ENCODE results near the gene SETX. TPM values are rescaled to one million over a fixed set of nuclear protein-coding genes. Genes with fewer than 3 reads are reported as not detected.

SETX gene
- total RNA-seq, 1 experiment from 2014 or later, result 44.3 TPM

DNA sequence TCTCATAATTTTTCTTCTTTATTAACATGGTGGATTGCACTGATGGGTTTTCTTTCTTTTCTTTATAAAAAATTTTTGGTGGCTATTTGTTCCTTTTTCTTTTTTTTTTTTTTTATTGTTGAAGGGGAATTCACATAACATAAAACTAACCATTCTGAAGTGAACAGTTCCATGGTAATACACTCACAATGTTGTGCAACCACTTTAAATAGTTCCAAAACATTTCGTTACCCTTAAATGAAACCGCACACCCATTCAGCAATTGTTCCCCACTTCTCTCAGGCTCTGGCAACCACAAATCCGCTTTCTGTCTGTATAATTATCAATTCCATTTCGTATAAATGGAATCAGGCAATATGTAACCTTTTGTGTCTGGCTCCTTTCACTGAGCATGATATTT, 11.7 kb upstream of the SETX start:
- Mint-ChIP-seq H3K27ac (no peak overlapping the region), H3K36me3 (ENCODE audit: insufficient read depth in 1 of 3, low read depth in 3 of 3) (no peaks in the 10 kb centered on the region), H3K4me1 (no peaks in the 10 kb centered on the region), H3K9me3 (no peaks in the 10 kb centered on the region), H3K4me3 (no peak overlapping the region), H3K27me3 (ENCODE audit: low read depth) (no peaks in the 10 kb centered on the region; the same call in 1 of the 2 replicates)
- H2BK5ac ChIP-seq (ENCODE audit: insufficient read length, low read length), result no peak overlapping the region
- H2BK15ac ChIP-seq (ENCODE audit: low read depth, low read length), result no peak overlapping the region
- no peak overlapping the region for H2AFZ ChIP-seq (ENCODE audit: low read length)
- H3K23me2 ChIP-seq (ENCODE audit: insufficient read length, low read depth, low read length, poor library complexity, severe bottlenecking), result no peaks in the 10 kb centered on the region
- H2BK12ac ChIP-seq (ENCODE audit: insufficient read length, low read depth, low read length), result no peak overlapping the region
- H3K18ac ChIP-seq (ENCODE audit: insufficient read length, low read depth, low read length), result no peak overlapping the region
- H3K79me1 ChIP-seq (ENCODE audit: insufficient read depth, low read depth, low read length, poor library complexity, severe bottlenecking), result no peaks in the 10 kb centered on the region
- H3K9me3 ChIP-seq (ENCODE audit: control insufficient read depth, low read depth, low read length), result no peaks in the 10 kb centered on the region
- no peak overlapping the region for H3K14ac ChIP-seq (ENCODE audit: insufficient read depth, low read length)
- H3T11ph ChIP-seq (ENCODE audit: low read length), result no peak overlapping the region
- no peaks in the 10 kb centered on the region for H4K20me1 ChIP-seq (ENCODE audit: control insufficient read depth, insufficient read depth, insufficient read length)
- H2AK5ac ChIP-seq (ENCODE audit: insufficient read length, low read length), result no peak overlapping the region
- no peak overlapping the region for H3K56ac ChIP-seq (ENCODE audit: insufficient read length, low read depth, low read length)
- no peak overlapping the region for H3K23ac ChIP-seq (ENCODE audit: insufficient read length, low read depth, low read length)
- no peak overlapping the region for H3K27ac ChIP-seq (ENCODE audit: insufficient read length, low read depth, low read length)
- H3K27me3 ChIP-seq (ENCODE audit: insufficient read depth, low read length), result no peaks in the 10 kb centered on the region
- no peak overlapping the region for H3K4me2 ChIP-seq (ENCODE audit: insufficient read depth, insufficient read length, low read length)
- no peak overlapping the region for H4K8ac ChIP-seq (replicated peaks; ENCODE audit: insufficient read length, low read depth, low read length)
- no peak overlapping the region for H4K91ac ChIP-seq (ENCODE audit: insufficient read length, low read depth, low read length)
- H2BK120ac ChIP-seq (ENCODE audit: low read depth, low read length, poor library complexity, severe bottlenecking), result no peak overlapping the region
- H3K4ac ChIP-seq (ENCODE audit: low read depth, low read length), result no peak overlapping the region
- DNase-seq, result no peak
- TF ChIP-seq, protein P1, sequence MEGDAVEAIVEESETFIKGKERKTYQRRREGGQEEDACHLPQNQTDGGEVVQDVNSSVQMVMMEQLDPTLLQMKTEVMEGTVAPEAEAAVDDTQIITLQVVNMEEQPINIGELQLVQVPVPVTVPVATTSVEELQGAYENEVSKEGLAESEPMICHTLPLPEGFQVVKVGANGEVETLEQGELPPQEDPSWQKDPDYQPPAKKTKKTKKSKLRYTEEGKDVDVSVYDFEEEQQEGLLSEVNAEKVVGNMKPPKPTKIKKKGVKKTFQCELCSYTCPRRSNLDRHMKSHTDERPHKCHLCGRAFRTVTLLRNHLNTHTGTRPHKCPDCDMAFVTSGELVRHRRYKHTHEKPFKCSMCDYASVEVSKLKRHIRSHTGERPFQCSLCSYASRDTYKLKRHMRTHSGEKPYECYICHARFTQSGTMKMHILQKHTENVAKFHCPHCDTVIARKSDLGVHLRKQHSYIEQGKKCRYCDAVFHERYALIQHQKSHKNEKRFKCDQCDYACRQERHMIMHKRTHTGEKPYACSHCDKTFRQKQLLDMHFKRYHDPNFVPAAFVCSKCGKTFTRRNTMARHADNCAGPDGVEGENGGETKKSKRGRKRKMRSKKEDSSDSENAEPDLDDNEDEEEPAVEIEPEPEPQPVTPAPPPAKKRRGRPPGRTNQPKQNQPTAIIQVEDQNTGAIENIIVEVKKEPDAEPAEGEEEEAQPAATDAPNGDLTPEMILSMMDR (conservative IDR thresholded peaks at IDR 0.05), result no peak
- H4K5ac ChIP-seq (ENCODE audit: insufficient read length, low read depth, low read length), result no peak overlapping the region
- no peak overlapping the region for H3K9ac ChIP-seq (ENCODE audit: extremely low read depth, insufficient read length, low read length)
- H3K4me1 ChIP-seq (ENCODE audit: insufficient read depth, low read length), result no peaks in the 10 kb centered on the region
- no peaks in the 10 kb centered on the region for H3K79me2 ChIP-seq (ENCODE audit: insufficient read depth, low read length)
- WGBS (ENCODE audit: extremely low coverage, insufficient read length, low lambda C conversion rate), result no CpG with 5 or more reads among the region's 4 CpGs
- H2BK20ac ChIP-seq (ENCODE audit: low read depth, low read length, poor library complexity, severe bottlenecking), result no peak overlapping the region
